GM12874 (cell line): ENCODE measurements around the gene RAI2.

Experiments
- TF ChIP-seq, protein P1 (sequence below): IDR thresholded peaks from 2 replicates; pipeline ENCODE4 v1.5.1; 2011; ENCODE audit warnings: low read depth, mild to moderate bottlenecking, control low read depth, low read length, moderate library complexity; ENCODE audit not compliant: insufficient read depth

RAI2 gene

DNA sequence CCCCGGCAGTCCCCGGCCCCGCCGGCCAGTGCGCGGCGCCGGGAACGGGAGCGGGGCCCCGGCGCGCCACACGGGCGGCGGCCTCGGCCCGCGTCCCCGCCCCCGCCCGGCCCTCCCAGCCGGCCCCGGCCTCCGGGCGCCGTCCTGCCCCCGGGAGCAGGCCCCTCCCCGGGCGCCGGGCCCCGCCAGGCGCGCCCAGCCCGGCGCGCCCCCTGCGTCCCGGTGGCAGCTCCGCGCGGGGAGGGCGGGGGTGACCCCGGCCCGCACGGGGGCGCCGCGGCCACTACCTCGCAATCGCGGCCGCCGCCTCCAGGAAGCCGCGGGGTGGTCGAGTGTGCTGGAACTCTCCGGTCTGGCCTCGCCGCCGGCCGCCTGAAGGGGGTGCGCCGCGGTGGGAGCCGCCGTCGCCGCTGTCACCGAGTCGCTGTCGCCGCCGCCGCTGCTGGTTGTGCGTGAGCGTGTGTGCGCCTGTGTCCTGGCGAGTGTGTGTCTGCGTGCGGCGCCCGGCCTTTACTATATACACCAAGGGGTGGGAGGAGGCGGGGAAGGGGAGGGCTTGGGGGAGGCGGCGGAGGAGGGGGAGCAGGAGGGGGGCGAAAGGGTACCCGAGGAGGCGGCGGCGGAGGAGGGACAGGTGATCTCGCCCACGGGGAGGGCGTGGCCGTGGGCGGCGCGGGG is at the start of gene RAI2:
RAI2 (minus strand) TSS at position 488 of the 678 bp plus-strand sequence. CDS start 59,288 bp downstream, outside the sequence.
- TF ChIP-seq, protein P1, sequence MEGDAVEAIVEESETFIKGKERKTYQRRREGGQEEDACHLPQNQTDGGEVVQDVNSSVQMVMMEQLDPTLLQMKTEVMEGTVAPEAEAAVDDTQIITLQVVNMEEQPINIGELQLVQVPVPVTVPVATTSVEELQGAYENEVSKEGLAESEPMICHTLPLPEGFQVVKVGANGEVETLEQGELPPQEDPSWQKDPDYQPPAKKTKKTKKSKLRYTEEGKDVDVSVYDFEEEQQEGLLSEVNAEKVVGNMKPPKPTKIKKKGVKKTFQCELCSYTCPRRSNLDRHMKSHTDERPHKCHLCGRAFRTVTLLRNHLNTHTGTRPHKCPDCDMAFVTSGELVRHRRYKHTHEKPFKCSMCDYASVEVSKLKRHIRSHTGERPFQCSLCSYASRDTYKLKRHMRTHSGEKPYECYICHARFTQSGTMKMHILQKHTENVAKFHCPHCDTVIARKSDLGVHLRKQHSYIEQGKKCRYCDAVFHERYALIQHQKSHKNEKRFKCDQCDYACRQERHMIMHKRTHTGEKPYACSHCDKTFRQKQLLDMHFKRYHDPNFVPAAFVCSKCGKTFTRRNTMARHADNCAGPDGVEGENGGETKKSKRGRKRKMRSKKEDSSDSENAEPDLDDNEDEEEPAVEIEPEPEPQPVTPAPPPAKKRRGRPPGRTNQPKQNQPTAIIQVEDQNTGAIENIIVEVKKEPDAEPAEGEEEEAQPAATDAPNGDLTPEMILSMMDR = no peak

- TF ChIP-seq, protein P1 = no peak
These were observed 27.3 kb upstream of the RAI2 start for GRCh38 chrX:17888421-17888820.

DNA sequence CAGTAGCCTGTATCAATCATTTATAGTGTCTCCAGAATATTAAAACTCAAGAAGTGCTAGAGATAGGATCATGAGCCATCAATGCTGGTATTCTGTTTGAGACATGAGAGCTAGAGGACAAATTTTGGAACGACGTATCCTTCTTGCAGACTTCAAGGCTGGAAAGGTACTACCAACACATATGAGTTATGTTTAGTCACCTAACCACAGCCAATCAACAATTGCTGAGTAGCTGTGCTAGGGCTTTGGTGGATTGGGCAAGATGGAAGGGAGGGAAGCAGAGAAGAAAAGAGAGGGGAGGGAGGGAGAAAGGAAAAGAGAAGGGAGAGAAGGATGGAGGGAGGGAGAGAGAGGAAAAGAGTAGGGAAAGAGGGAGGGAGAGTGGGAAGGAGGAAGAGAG is 21.6 kb upstream of the RAI2 start:
- TF ChIP-seq, protein P1 = no peak

GRCh38 chrX:17878028-17878670 is 17.1 kb upstream of the RAI2 start:
- TF ChIP-seq, protein P1 = no peak

GRCh38 chrX:17876135-17876534 is 15.0 kb upstream of the RAI2 start:
- TF ChIP-seq, protein P1 = no peak

DNA sequence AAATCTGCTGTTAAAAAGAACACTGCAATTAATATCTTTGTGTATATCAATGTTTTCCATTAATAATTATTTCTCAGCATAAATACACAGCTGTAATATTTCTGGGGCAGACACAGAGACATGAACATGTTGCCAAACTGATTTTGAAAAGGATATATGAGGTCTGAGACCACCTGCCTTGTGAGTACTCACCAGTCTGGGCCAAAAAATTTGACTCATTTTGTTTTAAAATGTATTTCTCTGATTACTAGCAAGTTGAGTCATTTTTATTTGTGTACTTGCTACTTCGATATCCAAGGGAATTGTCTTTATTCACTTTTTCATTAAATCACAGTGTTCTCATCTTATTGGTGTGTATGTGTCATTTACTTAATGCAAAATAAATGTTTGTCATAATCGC is 8.5 kb upstream of the RAI2 start:
- TF ChIP-seq, protein P1 = no peak

DNA sequence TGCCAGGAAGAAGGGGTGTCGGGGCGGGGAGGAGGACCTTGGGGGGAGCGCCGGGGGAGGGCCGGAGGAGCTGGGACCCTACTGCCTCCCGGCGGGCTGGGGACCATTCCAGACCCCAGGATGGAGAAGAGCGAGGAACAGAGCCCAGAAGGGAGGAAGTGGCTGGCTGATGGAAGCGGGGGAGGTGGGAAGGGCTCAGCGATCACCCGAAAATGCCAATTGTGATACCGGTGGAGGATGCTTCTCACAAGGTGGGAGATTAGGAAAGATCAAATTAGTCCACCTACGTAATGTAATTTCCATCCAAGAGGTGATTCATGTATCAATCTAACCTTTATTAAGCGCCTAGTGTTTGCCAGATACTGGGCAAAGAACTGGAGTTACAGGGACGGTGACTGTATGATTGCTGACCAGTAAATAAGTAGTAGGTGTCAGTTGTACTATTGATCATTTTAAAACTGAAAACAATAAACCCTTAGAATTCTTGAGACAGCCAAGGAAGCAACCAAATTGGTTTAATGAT is 452 bp upstream of the RAI2 start:
- TF ChIP-seq, protein P1 = no peak
